Heart left ventricle (tissue), 16 donors: ENCODE data around the gene C1QA. TPM values are rescaled to one million over a fixed set of nuclear protein-coding genes. Genes with fewer than 3 reads are reported as not detected.
A peak's percentile ranks its signal among the peaks of the same experiment; 100 is the strongest.

Source experiments
- ATAC-seq, 4 donors: fragments of 200-7000 bp; cut with Tn5 transposase; one replicate each; pipeline ENCODE4 v1.9.1; 2020 to 2022; ENCODE audit warnings: moderate library complexity in 4 of 4, mild to moderate bottlenecking in 3 of 4, moderate number of reproducible peaks in 1 of 4
- DNase-seq, 5 donors: peaks; one replicate each; pipeline ENCODE4 v3.0.0-alpha.2; 2020
- H3K27ac ChIP-seq, 12 donors: fragments of 200-600 bp; sonication (generic) in 4 of 12; one replicate each; pipeline versions ENCODE4 v1.5.0 to v1.8.0; 2016 to 2022; ENCODE audit warnings: mild to moderate bottlenecking in 2 of 12
- H3K27me3 ChIP-seq, 9 donors: fragments of 200-600 bp; sonication (generic) in 2 of 9; one replicate each; pipeline versions ENCODE4 v1.5.1 to v1.8.0; 2016 to 2022; ENCODE audit warnings: mild to moderate bottlenecking in 3 of 9
- H3K36me3 ChIP-seq, 9 donors: fragments of 200-600 bp; sonication (generic) in 2 of 9; one replicate each; pipeline versions ENCODE4 v1.5.0 to v1.8.0; 2018 to 2022; ENCODE audit warnings: mild to moderate bottlenecking in 2 of 9
- H3K4me1 ChIP-seq, 12 donors: fragments of 200-600 bp; sonication (generic) in 4 of 12; one replicate each; pipeline versions ENCODE4 v1.5.0 to v1.8.0; 2016 to 2022; ENCODE audit warnings: mild to moderate bottlenecking in 3 of 12
- H3K4me3 ChIP-seq, 12 donors: fragments of 200-600 bp; sonication (generic) in 4 of 12; one replicate each; pipeline versions ENCODE4 v1.5.0 to v1.8.0; 2017 to 2022; ENCODE audit warnings: mild to moderate bottlenecking in 9 of 12, moderate library complexity in 4 of 12
- H3K9me3 ChIP-seq, 12 donors: fragments of 200-600 bp; sonication (generic) in 4 of 12; one replicate each; pipeline versions ENCODE4 v1.5.0 to v1.8.0; 2016 to 2022; ENCODE audit warnings: mild to moderate bottlenecking in 1 of 12
- POLR2A ChIP-seq, 2 donors: fragments of 450-650 bp; IDR thresholded peaks; one replicate each; pipeline ENCODE4 v1.6.1; 2017; ENCODE audit warnings: antibody characterized with exemption in 2 of 2, mild to moderate bottlenecking in 2 of 2, moderate library complexity in 2 of 2
- WGBS, 4 donors: extraction: QIAGEN DNeasy Blood & Tissue Kit in 2 of 4; methylation state at CpG; one replicate each; pipeline versions ENCODE4 v1.1.5 to v1.1.7; 2013 to 2018; 5-methylcytosine and 5-hydroxymethylcytosine counted together
- intact Hi-C, 10 donors: fragments of 100-400 bp; cut with DNase I; formaldehyde crosslinking; loops; one replicate each; pipeline versions ENCODE4 v1.11.1 to v1.14.2; 2022
- polyA plus RNA-seq, 2 donors: library from polyadenylated mRNA; stranded (reverse); fragments of 200-250 nt; gene quantifications; one replicate each; pipeline ENCODE4 v1.2.3, GENCODE V29; 2013
- total RNA-seq, 9 donors: library from RNA; depleted of rRNA in 2 of 9; stranded (reverse); fragments of >200 nt in 2 of 9; fragmentation: NEBNext Ultra II Directional in 3 of 9; extraction: Animal tissue kit (Norgen Biotek cat#: 25700) in 3 of 9; gene quantifications; one replicate each; pipeline versions ENCODE4 v1.1.0 to v1.2.4, GENCODE V29; 2016 to 2023
- TF ChIP-seq, protein P1 (sequence below), 12 donors: fragments of 200-600 bp; sonication (generic) in 4 of 12; IDR thresholded peaks; one replicate each; pipeline versions ENCODE4 v1.5.0 to v1.8.0; 2018 to 2022; ENCODE audit warnings: antibody characterized with exemption in 12 of 12, mild to moderate bottlenecking in 5 of 12
- donor health status: ischemic (EF 13 %, LVEDD 7.1; RV severe dilation, severe dysfunction).
- donor health status: healthy with polysubstance abuse.
- donor health status: DM: no; HTN: yes; CAD: no.
- donor health status: DM: no; HTN: no; CAD: no.
- donor health status: ischemic (EF 25% LVEDD 6.9; RV normal size, moderate dysfunction).
- donor health status: ischemic (EF 25% LVEDD 5.7; RV mildly dilated, moderate dysfunction).
- donor health status: healthy.
- donor health status: DM: yes; HTN: yes; CAD: no.
- donor health status: ischemic (EF 35%, LVEDD 5.7; RV mildly dilated, moderate dysfunction).
- donor health status: nonischemic (EF 11% LVEDD 7.7; RV severe dilation, severe dysfunction).
- donor health status: DM: yes; HTN: yes; CAD: no.
- donor health status: PGD.
- donor health status: ischemic (EF 29% LVEDD 5.4; RV normal size, mild dysfunction).
- donor health status: nonischemic (EF 23%, LVEDD 6.1; RV moderate dilation, normal function).

The C1QA gene
- total and polyA plus RNA-seq, 11 donors: 24.8 to 675 (median 46.6) TPM

DNA sequence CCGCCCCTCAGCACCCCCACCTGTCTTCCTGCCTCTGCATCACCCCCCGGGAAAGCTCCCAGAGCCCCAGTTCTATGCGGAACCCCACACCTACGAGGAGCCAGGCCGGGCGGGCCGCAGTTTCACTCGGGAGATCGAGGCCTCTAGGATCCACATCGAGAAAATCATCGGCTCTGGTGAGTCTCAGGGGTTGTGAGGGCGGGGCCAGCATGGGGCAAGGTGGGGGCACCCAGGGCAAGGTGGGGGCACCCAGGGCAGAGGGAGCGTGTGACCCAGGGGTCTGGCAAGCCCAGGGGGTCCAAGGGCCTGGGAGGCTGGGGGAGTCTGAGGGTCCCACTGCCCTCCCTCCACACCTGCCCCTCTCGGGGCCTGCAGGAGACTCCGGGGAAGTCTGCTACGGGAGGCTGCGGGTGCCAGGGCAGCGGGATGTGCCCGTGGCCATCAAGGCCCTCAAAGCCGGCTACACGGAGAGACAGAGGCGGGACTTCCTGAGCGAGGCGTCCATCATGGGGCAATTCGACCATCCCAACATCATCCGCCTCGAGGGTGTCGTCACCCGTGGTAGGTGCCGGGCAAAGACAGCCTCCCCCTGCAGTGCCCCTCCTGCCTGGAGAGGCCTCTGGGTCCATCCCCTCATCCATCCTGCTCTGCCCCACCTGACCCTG is 39.0 kb upstream of the C1QA start:
- no peaks in the 10 kb centered on the region for H3K9me3 ChIP-seq
- no peaks in the 10 kb centered on the region for H3K4me1 ChIP-seq
- 78 to 82% (median 80%) methylated on average over 25 to 30 of the region's 30 CpGs for WGBS, 4 donors
- peaks cover 0 to 69% (median 22%) of the 10 kb centered on the region in 9 donors for H3K27me3 ChIP-seq
- no peak overlapping the region for H3K4me3 ChIP-seq
- H3K36me3 ChIP-seq: no peaks in the 10 kb centered on the region
- TF ChIP-seq, protein P1, sequence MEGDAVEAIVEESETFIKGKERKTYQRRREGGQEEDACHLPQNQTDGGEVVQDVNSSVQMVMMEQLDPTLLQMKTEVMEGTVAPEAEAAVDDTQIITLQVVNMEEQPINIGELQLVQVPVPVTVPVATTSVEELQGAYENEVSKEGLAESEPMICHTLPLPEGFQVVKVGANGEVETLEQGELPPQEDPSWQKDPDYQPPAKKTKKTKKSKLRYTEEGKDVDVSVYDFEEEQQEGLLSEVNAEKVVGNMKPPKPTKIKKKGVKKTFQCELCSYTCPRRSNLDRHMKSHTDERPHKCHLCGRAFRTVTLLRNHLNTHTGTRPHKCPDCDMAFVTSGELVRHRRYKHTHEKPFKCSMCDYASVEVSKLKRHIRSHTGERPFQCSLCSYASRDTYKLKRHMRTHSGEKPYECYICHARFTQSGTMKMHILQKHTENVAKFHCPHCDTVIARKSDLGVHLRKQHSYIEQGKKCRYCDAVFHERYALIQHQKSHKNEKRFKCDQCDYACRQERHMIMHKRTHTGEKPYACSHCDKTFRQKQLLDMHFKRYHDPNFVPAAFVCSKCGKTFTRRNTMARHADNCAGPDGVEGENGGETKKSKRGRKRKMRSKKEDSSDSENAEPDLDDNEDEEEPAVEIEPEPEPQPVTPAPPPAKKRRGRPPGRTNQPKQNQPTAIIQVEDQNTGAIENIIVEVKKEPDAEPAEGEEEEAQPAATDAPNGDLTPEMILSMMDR (IDR thresholded peaks at IDR 0.05): no peak
- no peak for TF ChIP-seq POLR2A (IDR thresholded peaks at IDR 0.05)
- H3K27ac ChIP-seq: no peak overlapping the region
- ATAC-seq (no peak), DNase-seq (no peak)
- intact Hi-C loops: no loop called here

DNA sequence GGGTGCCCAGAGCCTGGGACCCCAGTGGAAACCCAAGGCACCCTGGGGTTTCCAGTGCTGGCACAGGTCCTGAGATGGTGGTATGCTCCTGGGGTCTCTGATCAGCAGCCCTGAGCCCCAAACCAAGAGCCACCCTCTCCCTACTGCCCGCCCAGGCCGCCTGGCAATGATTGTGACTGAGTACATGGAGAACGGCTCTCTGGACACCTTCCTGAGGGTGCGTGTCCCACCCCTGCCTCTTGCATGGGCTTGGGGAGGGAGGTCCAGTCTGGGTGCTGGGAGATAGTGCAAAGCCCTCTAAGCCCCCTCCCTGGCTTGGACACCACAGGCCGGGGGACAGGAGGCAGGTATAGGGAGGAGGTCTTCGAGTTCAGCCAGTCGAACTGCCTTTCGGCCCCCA is 38.4 kb upstream of the C1QA start:
- ATAC-seq (no peak), DNase-seq (no peak)
- intact Hi-C loops: no loop called here
- no peak overlapping the region for H3K27ac ChIP-seq
- H3K4me1 ChIP-seq: no peaks in the 10 kb centered on the region
- H3K27me3 ChIP-seq: peaks cover 0 to 69% (median 22%) of the 10 kb centered on the region in 9 donors
- H3K9me3 ChIP-seq: no peaks in the 10 kb centered on the region
- H3K36me3 ChIP-seq: no peaks in the 10 kb centered on the region
- no peak overlapping the region for H3K4me3 ChIP-seq
- 75 to 96% (median 80%) methylated on average over 7 to 8 of the region's 8 CpGs for WGBS, 4 donors
- no peak for TF ChIP-seq POLR2A (IDR thresholded peaks at IDR 0.05)
- TF ChIP-seq, protein P1 (IDR thresholded peaks at IDR 0.05): no peak

- Histone ChIP-seq H3K4me1 (no peaks in the 10 kb centered on the region), H3K4me3 (no peak overlapping the region), H3K27me3 (peaks cover 0 to 69% (median 15%) of the 10 kb centered on the region in 9 donors), H3K27ac (no peak overlapping the region), H3K9me3 (no peaks in the 10 kb centered on the region), H3K36me3 (no peaks in the 10 kb centered on the region)
- 74 to 84% (median 76%) methylated on average over 22 to 24 of the region's 24 CpGs for WGBS, 4 donors
- DNase-seq (no peak), ATAC-seq (no peak)
- intact Hi-C loops: no loop called here
- TF ChIP-seq, protein P1 (IDR thresholded peaks at IDR 0.05): no peak
- no peak for TF ChIP-seq POLR2A (IDR thresholded peaks at IDR 0.05)
Measured at GRCh38 chr1:22598736-22599135, 37.7 kb upstream of the C1QA start.

DNA sequence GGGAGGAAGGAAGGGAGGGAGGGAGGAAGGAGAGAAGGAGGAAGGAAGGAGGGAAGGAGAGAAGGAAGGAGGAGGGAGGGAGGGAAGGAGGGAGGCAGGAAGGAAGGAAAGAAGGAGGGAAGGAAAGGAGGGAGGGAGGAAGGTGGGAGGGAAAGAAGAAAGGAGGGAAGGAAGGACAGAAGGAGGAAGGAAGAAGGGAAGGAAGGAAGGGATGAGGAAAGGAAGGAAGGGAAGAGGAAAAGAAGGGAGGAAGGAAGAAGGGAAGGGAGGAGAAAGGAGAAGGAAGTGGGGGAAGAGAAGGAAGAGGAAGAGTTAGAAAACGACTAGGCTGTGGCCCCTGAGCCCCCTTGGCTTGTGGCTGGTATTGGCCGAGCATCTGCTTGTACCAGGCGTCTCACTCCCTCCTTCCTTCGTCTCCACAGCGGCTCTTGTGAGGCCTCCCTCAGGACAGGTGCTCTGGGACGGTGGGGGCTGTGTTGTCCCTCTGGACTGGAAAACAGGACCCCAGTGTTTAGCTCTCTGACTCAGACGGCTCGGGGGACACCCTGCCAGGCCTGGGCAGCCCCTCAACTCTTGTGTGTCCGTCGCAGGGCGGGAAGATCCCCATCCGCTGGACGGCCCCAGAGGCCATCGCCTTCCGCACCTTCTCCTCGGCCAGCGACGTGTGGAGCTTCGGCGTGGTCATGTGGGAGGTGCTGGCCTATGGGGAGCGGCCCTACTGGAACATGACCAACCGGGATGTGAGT is 36.2 kb upstream of the C1QA start:
- DNase-seq (no peak), ATAC-seq (peak in 1 of 4 donors; percentile 16)
- WGBS, 4 donors: 56 to 64% (median 61%) methylated on average over 21 to 22 of the region's 22 CpGs
- Histone ChIP-seq H3K36me3 (no peaks in the 10 kb centered on the region), H3K4me3 (no peak overlapping the region), H3K9me3 (no peaks in the 10 kb centered on the region), H3K4me1 (no peaks in the 10 kb centered on the region), H3K27me3 (peaks cover 0 to 71% (median 15%) of the 10 kb centered on the region in 9 donors), H3K27ac (no peak overlapping the region)
- intact Hi-C loops: no loop called here
- no peak for TF ChIP-seq POLR2A (IDR thresholded peaks at IDR 0.05)
- TF ChIP-seq, protein P1 (IDR thresholded peaks at IDR 0.05): no peak
